Kidney (tissue), 14 donors: ENCODE measurements around the gene C22orf42. TPM values are rescaled to one million over a fixed set of nuclear protein-coding genes. Genes with fewer than 3 reads are reported as not detected.
"Not testable (repeated sequence)": the region's sequence is repeated elsewhere in the genome, so short reads cannot be mapped to it uniquely, and the experiment has no call there.

Experiments
- DNase-seq, 5 donors: peaks; one replicate each; pipeline ENCODE4 v3.0.0-alpha.2; 2013 to 2020
- FAIRE-seq: peaks from 2 replicates; lab custom pipeline; 2012; peaks lifted over from hg19 to GRCh38; lab: Jason Lieb, UNC
- H3K27ac ChIP-seq, 2 donors: one replicate each; pipeline ENCODE4 v1.7.0; 2013; ENCODE audit warnings: low read depth in 2 of 2, low read length in 2 of 2, inconsistent platforms in 1 of 2
- H3K27me3 ChIP-seq: one replicate; pipeline ENCODE4 v1.7.1; 2013; ENCODE audit warnings: low read length, inconsistent platforms; ENCODE audit not compliant: control insufficient read depth, insufficient read depth
- H3K36me3 ChIP-seq, 3 donors: one replicate each; pipeline versions ENCODE4 v1.7.0 to v1.7.1; 2013; ENCODE audit warnings: low read length in 3 of 3, control low read depth in 1 of 3, inconsistent platforms in 1 of 3; ENCODE audit not compliant: insufficient read depth in 3 of 3, control insufficient read depth in 2 of 3
- H3K4me1 ChIP-seq, 3 donors: one replicate each; pipeline versions ENCODE4 v1.7.0 to v1.7.1; 2013; ENCODE audit warnings: low read length in 3 of 3, inconsistent platforms in 1 of 3, low read depth in 1 of 3; ENCODE audit not compliant: control insufficient read depth in 2 of 3, insufficient read depth in 2 of 3
- H3K4me3 ChIP-seq, 3 donors: one replicate each; pipeline versions ENCODE4 v1.7.0 to v1.8.1; 2013; ENCODE audit warnings: low read length in 3 of 3, control low read depth in 1 of 3, inconsistent platforms in 1 of 3
- H3K9ac ChIP-seq, 3 donors: one replicate each; pipeline versions ENCODE4 v1.7.0 to v1.7.1; 2013; ENCODE audit warnings: low read length in 3 of 3, control low read depth in 1 of 3, inconsistent platforms in 1 of 3
- H3K9me3 ChIP-seq, 3 donors: one replicate each; pipeline versions ENCODE4 v1.7.0 to v1.7.1; 2013; ENCODE audit warnings: low read length in 3 of 3, control low read depth in 1 of 3, inconsistent platforms in 1 of 3; ENCODE audit not compliant: control insufficient read depth in 2 of 3, insufficient read depth in 1 of 3
- CTCF ChIP-seq: IDR thresholded peaks from 3 replicates; pipeline ENCODE4 v1.5.1; 2012; ENCODE audit warnings: mild to moderate bottlenecking, moderate library complexity, borderline replicate concordance; ENCODE audit not compliant: insufficient read depth; ENCODE audit errors: extremely low read depth
- intact Hi-C: fragments of 100-400 bp; cut with DNase I; formaldehyde crosslinking; loops from one replicate; pipeline ENCODE4 v1.11.1; 2022
- polyA plus RNA-seq: library from polyadenylated mRNA; stranded (reverse); fragments of 350-450 nt; fragmentation: Illumina TruSeq; extraction: RNeasy Lipid Tissue Mini Kit (QIAGEN cat#74804); gene quantifications from one replicate; pipeline ENCODE4 v1.2.3, GENCODE V29; 2014; ENCODE audit warnings: low read depth, low replicate concordance; ENCODE audit not compliant: insufficient read depth
- total RNA-seq: library from RNA; stranded (reverse); fragmentation: NEBNext Ultra II Directional; extraction: Animal tissue kit (Norgen Biotek cat#: 25700); gene quantifications from one replicate; pipeline ENCODE4 v1.2.1, GENCODE V29; 2021
- donor health status: control.
- donor health status: control.
- donor health status: control.
- donor health status: control.
- donor health status: control.
- donor health status: DM: yes; HTN: yes; CAD: no.
- donor health status: Normal renal cell carcinoma (clear cell type).

The C22orf42 gene
- total and polyA plus RNA-seq, 2 donors from 2014 or later = not detected

GRCh38 chr22:32142600-32142999 lies 16.5 kb downstream of the C22orf42 start:
- Histone ChIP-seq H3K27ac (no peak overlapping the region), H3K27me3 (no peaks in the 10 kb centered on the region), H3K4me1 (no peaks in the 10 kb centered on the region), H3K4me3 (no peak overlapping the region), H3K9ac (no peak overlapping the region), H3K36me3 (no peaks in the 10 kb centered on the region), H3K9me3 (no peaks in the 10 kb centered on the region)
- intact Hi-C loops = no loop called here
- TF ChIP-seq CTCF = no peak
- no peak for FAIRE-seq
- DNase-seq = no peak

DNA sequence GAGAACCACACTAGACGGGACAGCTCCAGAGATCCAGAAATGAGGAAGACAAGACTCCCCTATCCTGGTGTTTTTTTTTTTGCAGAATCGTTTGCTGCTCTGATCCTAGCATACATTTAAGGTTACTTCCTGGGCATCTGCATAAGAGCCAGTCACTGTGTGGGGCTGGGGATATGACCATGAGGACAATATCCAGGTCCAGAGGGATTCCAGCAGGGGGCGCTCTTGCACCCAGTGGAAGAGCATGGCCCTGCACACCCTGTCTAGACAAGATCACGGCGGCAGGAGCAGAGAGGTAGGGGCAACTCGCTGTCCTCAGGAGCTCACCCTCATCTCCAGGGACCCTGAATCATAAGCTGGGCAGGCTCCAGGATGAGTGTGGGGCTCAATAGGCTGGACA lies 18.4 kb downstream of the C22orf42 start:
- intact Hi-C loops, H3K4me3 ChIP-seq, H3K27ac ChIP-seq, H3K27me3 ChIP-seq, H3K36me3 ChIP-seq, FAIRE-seq, DNase-seq, H3K9me3 ChIP-seq, H3K9ac ChIP-seq, H3K4me1 ChIP-seq: not testable (repeated sequence)

DNA sequence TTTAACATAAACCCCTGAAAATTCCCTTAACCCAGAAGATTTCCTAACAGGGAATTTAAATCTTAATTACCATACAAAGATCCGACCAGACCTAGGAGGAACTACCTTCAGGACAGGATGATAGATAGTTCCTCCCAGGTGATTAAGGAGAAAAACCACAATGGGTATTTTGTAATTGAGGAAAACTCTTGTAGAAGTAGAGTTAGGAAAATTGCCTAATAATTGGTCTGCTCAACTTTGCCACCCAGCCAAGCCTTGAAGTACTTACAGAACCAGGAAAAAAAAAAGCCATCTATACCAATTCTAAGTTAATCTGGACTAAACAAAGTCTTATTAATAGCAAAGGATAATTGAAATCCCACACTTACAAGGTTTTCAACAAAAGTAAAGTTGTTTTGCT lies 20.5 kb downstream of the C22orf42 start:
- H3K36me3 ChIP-seq, DNase-seq, H3K9ac ChIP-seq, H3K4me3 ChIP-seq, H3K27me3 ChIP-seq, H3K27ac ChIP-seq, H3K9me3 ChIP-seq, intact Hi-C loops, H3K4me1 ChIP-seq, FAIRE-seq: not testable (repeated sequence)

DNA sequence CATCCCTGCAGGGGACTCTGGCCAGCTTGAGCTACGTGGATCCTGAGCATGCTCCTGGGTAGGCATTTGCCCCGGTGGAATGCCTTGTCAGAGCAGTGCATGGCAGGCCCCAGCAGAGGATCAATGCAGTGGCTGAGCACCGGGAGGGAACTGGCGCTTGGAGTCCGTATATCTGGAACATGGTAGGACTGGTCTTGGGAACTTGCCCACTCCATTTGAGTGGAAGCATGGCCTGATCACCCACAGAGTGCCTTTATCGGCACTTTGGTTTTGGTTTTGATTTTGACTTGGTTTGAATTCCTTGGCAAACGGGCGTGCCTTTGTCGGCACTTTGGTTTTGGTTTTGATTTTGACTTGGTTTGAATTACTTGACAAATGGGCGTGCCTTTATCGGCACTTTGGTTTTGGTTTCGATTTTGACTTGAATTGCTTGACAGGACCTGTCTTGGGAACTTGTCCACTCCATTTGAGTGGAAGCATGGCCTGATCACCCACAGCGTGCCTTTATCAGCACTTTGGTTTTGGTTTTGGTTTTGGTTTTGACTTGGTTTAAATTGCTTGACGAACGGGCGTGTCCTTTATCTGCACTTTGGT lies 21.3 kb downstream of the C22orf42 start:
- H3K36me3 ChIP-seq, FAIRE-seq, H3K4me1 ChIP-seq, H3K9ac ChIP-seq, intact Hi-C loops, H3K27me3 ChIP-seq, H3K9me3 ChIP-seq, DNase-seq: not testable (repeated sequence)
- peak overlapping the region in 1 of 2 donors; percentile 9 for H3K27ac ChIP-seq
- peak overlapping the region in 2 of 3 donors; percentile 43 to 52 for H3K4me3 ChIP-seq

DNA sequence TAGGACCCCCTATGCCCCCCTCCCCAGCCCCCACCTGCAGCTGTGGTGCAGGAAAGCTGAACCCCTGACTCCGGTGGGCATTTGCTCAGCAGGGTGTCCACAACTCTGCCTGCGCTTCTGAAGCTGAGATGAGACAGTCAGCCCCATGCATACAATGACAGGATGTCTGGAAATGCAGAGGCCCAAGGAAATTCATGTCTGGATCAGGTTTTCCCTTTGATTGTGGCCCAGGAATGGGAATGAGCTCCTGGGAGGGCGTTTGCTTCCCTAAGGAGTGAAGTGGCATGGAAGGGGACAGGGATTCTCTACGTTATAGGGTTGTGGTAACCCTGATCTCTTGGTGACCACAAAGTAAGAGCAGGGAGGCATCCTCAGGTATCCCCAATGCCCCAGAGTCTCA lies 22.2 kb downstream of the C22orf42 start:
- DNase-seq, H3K4me1 ChIP-seq, H3K9me3 ChIP-seq, FAIRE-seq, H3K27ac ChIP-seq, intact Hi-C loops, H3K4me3 ChIP-seq, H3K36me3 ChIP-seq, H3K27me3 ChIP-seq, H3K9ac ChIP-seq: not testable (repeated sequence)

DNA sequence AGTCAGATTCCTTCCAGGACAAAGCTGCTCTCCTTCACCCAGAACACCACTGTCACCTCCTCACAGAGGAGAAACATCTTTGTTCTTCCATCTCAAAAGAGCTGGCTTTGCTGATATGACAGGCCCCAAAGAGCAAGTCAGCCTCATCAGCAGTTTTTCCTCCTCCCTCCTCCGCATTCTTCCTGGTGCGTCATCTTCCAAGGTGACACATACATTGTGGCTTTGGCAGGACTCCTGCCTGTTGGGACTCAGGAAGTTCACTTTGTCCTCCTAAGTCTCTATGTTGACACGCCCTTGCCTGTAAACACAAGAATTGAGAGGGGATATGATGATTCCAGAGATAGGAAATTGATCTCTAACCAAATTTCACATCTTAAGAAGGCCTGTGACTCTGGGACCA lies 23.1 kb downstream of the C22orf42 start:
- H3K9ac ChIP-seq, intact Hi-C loops, H3K27ac ChIP-seq, DNase-seq, H3K4me1 ChIP-seq, H3K9me3 ChIP-seq, H3K27me3 ChIP-seq, H3K36me3 ChIP-seq, H3K4me3 ChIP-seq, FAIRE-seq: not testable (repeated sequence)

DNA sequence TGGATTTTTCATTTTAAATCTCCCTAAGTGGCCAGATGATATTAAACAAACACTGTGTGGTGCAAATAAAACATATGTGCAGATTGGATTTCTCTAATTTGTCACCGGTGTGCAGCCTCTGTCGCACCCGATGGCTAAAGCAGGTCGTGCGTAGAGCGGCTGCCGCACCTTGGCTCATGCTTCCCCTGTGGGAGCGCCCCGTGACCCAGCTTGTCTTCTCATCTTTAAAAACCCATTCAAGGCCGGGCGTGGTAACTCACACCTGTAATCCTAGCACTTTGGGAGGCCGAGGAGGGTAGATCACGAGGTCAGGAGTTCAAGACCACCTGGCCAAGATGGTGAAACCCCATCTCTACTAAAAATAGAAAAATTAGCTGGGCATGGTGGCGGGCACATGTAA lies 24.3 kb downstream of the C22orf42 start:
- not testable (repeated sequence) for FAIRE-seq

More for the DNA sequence above, 24.3 kb downstream of the C22orf42 start:
- H3K4me3 ChIP-seq, H3K9ac ChIP-seq, H3K27me3 ChIP-seq, H3K36me3 ChIP-seq, H3K4me1 ChIP-seq, intact Hi-C loops, H3K9me3 ChIP-seq, H3K27ac ChIP-seq, DNase-seq: not testable (repeated sequence)
